OCI-LY3 (cell line): ENCODE data around the gene KIF20A.

ENCODE experiments used
- H2AFZ ChIP-seq: fragments of 200-600, 300-600 bp; shearing (Covaris generic); 2 replicates; pipeline ENCODE4 v1.6.0; 2014; ENCODE audit warnings: antibody characterized with exemption, low read depth, low read length
- H3K27ac ChIP-seq: fragments of 200-600, 300-600 bp; sonication (generic); 2 replicates; pipeline ENCODE4 v1.5.1; 2014; ENCODE audit warnings: mild to moderate bottlenecking, low read length, moderate library complexity, mixed read lengths
- H3K27me3 ChIP-seq: fragments of 200-600, 300-600 bp; sonication (generic); 2 replicates; pipeline ENCODE4 v1.6.1; 2014; ENCODE audit warnings: low read depth, low read length, mixed read lengths
- H3K36me3 ChIP-seq: fragments of 200-600, 300-600 bp; sonication (generic); replicated peaks from 2 replicates; pipeline ENCODE3; 2014; ENCODE audit warnings: low read depth, low read length, mixed read lengths
- H3K4me1 ChIP-seq: fragments of 300-600, 200-600 bp; sonication (generic); 2 replicates; pipeline ENCODE4 v1.6.1; 2014; ENCODE audit warnings: low read length, mixed read lengths
- H3K4me2 ChIP-seq: fragments of 200-600, 300-600 bp; sonication (generic); 2 replicates; pipeline ENCODE4 v1.6.1; 2014; ENCODE audit warnings: low read length, mixed read lengths
- H3K4me3 ChIP-seq: fragments of 300-600, 200-600 bp; sonication (generic); 2 replicates; pipeline ENCODE4 v1.5.1; 2014; ENCODE audit warnings: antibody characterized with exemption, mild to moderate bottlenecking, low read length, moderate library complexity
- H3K79me2 ChIP-seq: fragments of 300-600, 200-600 bp; shearing (Covaris generic); 2 replicates; pipeline ENCODE4 v1.6.1; 2014; ENCODE audit warnings: mild to moderate bottlenecking, low read length, mixed read lengths
- H3K9ac ChIP-seq: fragments of 300-600, 200-600 bp; shearing (Covaris generic); 2 replicates; pipeline ENCODE4 v1.6.0; 2014; ENCODE audit warnings: mild to moderate bottlenecking, low read length, moderate library complexity
- H3K9me3 ChIP-seq: fragments of 200-600, 300-600 bp; shearing (Covaris generic); 2 replicates; pipeline ENCODE4 v1.6.1; 2014; ENCODE audit warnings: low read length, mixed read lengths; ENCODE audit not compliant: insufficient read depth
- H4K20me1 ChIP-seq: fragments of 200-600, 300-600 bp; sonication (generic); 2 replicates; pipeline ENCODE4 v1.6.1; 2016; ENCODE audit warnings: low read length, mixed read lengths; ENCODE audit not compliant: insufficient read depth
- CTCF ChIP-seq: fragments of 200-600, 300-600 bp; sonication (generic); IDR thresholded peaks from 2 replicates; pipeline ENCODE4 v1.5.1; 2014; ENCODE audit warnings: antibody characterized with exemption, low read length, low read depth
- EZH2phosphoT487 ChIP-seq: fragments of 200-600 bp; shearing (Covaris generic); IDR thresholded peaks from 2 replicates; pipeline ENCODE4 v1.6.1; 2018; ENCODE audit warnings: antibody characterized with exemption, mixed run types, low read depth

KIF20A gene

GRCh38 chr5:138212828-138213160, 33.9 kb downstream of the KIF20A start:
- peak overlapping the region; percentile 36 for H3K27ac ChIP-seq
- no peaks in the 10 kb centered on the region for H3K36me3 ChIP-seq
- peaks cover 49% of the 10 kb centered on the region for H3K79me2 ChIP-seq
- no peaks in the 10 kb centered on the region for H3K9me3 ChIP-seq
- H4K20me1 ChIP-seq = no peaks in the 10 kb centered on the region
- peaks cover 4% of the 10 kb centered on the region; the same call in 1 of the 2 replicates for H3K4me1 ChIP-seq
- peak overlapping the region; percentile 84; the same call in 1 of the 2 replicates for H2AFZ ChIP-seq
- TF ChIP-seq EZH2phosphoT487 = no peak
- no peak for TF ChIP-seq CTCF
- peak overlapping the region; percentile 81 for H3K4me2 ChIP-seq
- no peaks in the 10 kb centered on the region for H3K27me3 ChIP-seq
- H3K9ac ChIP-seq = peak overlapping the region; percentile 84
- peak overlapping the region; percentile 95 for H3K4me3 ChIP-seq

GRCh38 chr5:138213161-138214029, 34.5 kb downstream of the KIF20A start, which contains the start of gene CDC23:
Gene CDC23 (minus strand): TSS chr5:138213323. CDS start chr5:138213312, 11 bp downstream.
- peak within 1 kb of the TSS; percentile 60 for H3K27ac ChIP-seq
- no peak for TF ChIP-seq EZH2phosphoT487
- peak within 1 kb of the TSS; percentile 95 for H3K4me3 ChIP-seq

GRCh38 chr5:138216799-138217198, 37.9 kb downstream of the KIF20A start:
- H4K20me1 ChIP-seq = no peaks in the 10 kb centered on the region
- H3K36me3 ChIP-seq = no peaks in the 10 kb centered on the region
- H2AFZ ChIP-seq = no peak overlapping the region
- H3K27ac ChIP-seq = no peak overlapping the region
- H3K4me1 ChIP-seq = peaks cover 3% of the 10 kb centered on the region; the same call in 1 of the 2 replicates
- H3K9ac ChIP-seq = no peak overlapping the region
- H3K4me2 ChIP-seq = no peak overlapping the region
- no peaks in the 10 kb centered on the region for H3K9me3 ChIP-seq
- peaks cover 14% of the 10 kb centered on the region for H3K79me2 ChIP-seq
- H3K4me3 ChIP-seq = no peak overlapping the region
- TF ChIP-seq CTCF (no peak), EZH2phosphoT487 (no peak)
- no peaks in the 10 kb centered on the region for H3K27me3 ChIP-seq

More at GRCh38 chr5:138213161-138214029, 34.5 kb downstream of the KIF20A start, which contains the start of gene CDC23:
- H4K20me1 ChIP-seq = no peaks in the 10 kb centered on the region
- peak within 1 kb of the TSS; percentile 86 for H2AFZ ChIP-seq
- H3K36me3 ChIP-seq = no peaks in the 10 kb centered on the region
- H3K9ac ChIP-seq = peak within 1 kb of the TSS; percentile 84
- H3K4me1 ChIP-seq = peaks cover 4% of the 10 kb centered on the region; the same call in 1 of the 2 replicates
- peak within 1 kb of the TSS; percentile 81 for H3K4me2 ChIP-seq
- H3K27me3 ChIP-seq = no peaks in the 10 kb centered on the region
- H3K9me3 ChIP-seq = no peaks in the 10 kb centered on the region
- H3K79me2 ChIP-seq = peaks cover 44% of the 10 kb centered on the region

- Histone ChIP-seq H3K36me3 (no peaks in the 10 kb centered on the region), H3K4me2 (no peak overlapping the region), H3K79me2 (no peaks in the 10 kb centered on the region), H3K4me3 (no peak overlapping the region), H3K27ac (no peak overlapping the region), H3K4me1 (no peaks in the 10 kb centered on the region), H3K9ac (no peak overlapping the region), H3K9me3 (peaks cover 11% of the 10 kb centered on the region; the same call in 1 of the 2 replicates), H2AFZ (no peak overlapping the region), H3K27me3 (no peaks in the 10 kb centered on the region), H4K20me1 (no peaks in the 10 kb centered on the region)
- TF ChIP-seq CTCF (no peak), EZH2phosphoT487 (no peak)
These were observed 44.6 kb downstream of the KIF20A start for GRCh38 chr5:138223532-138223931.
